ENCODE data around the gene INPP5A.

GRCh38 chr10:132504501-132505272 is 32.9 kb upstream of the INPP5A start:
- TF ChIP-seq CTCF (conservative IDR thresholded peaks at IDR 0.05; ENCODE audit: low read depth, low read length) (no peak), EZH2 (IDR thresholded peaks at IDR 0.05; ENCODE audit: low read length, unreplicated experiment) (no peak)

Data from PC-3 (cell line).